ENCODE measurements around the gene NSD2. TPM values are rescaled to one million over a fixed set of nuclear protein-coding genes. Genes with fewer than 3 reads are reported as not detected.

NSD2 gene
- total and polyA plus RNA-seq, 7 donors, result 7.2 to 57.9 (median 36.0) TPM

GRCh38 chr4:1960170-1960825 is 89.1 kb downstream of the NSD2 start:
- intact Hi-C loops (cut with DNase I), result no loop called here
- Histone ChIP-seq H3K4me3 (no peak overlapping the region), H3K27ac (no peak overlapping the region), H3K27me3 (no peaks in the 10 kb centered on the region), H3K4me1 (no peaks in the 10 kb centered on the region), H3K36me3 (peaks cover 4 to 94% (median 35%) of the 10 kb centered on the region in 4 donors), H3K9me3 (no peaks in the 10 kb centered on the region)
- TF ChIP-seq EP300 (IDR thresholded peaks at IDR 0.05) (no peak), CTCF (IDR thresholded peaks at IDR 0.05) (no peak), POLR2A (IDR thresholded peaks at IDR 0.05) (no peak), POLR2AphosphoS5 (IDR thresholded peaks at IDR 0.05) (no peak)
- 82 to 87% methylated on average over 7 of the region's 7 CpGs for WGBS, 2 donors
- DNase-seq, result no peak

- no peak for DNase-seq
- peaks cover 0 to 88% (median 31%) of the 10 kb centered on the region in 4 donors for H3K36me3 ChIP-seq
- intact Hi-C loops (cut with DNase I), result no loop called here
- no peak overlapping the region for H3K27ac ChIP-seq
- no peaks in the 10 kb centered on the region for H3K9me3 ChIP-seq
- H3K4me3 ChIP-seq, result no peak overlapping the region
- H3K27me3 ChIP-seq, result no peaks in the 10 kb centered on the region
- WGBS, 2 donors, result 95 to 97% methylated on average over 15 of the region's 15 CpGs
- TF ChIP-seq POLR2A (IDR thresholded peaks at IDR 0.05), result no peak
- TF ChIP-seq POLR2AphosphoS5 (IDR thresholded peaks at IDR 0.05), result no peak
- no peak for TF ChIP-seq EP300 (IDR thresholded peaks at IDR 0.05)
- no peak for TF ChIP-seq CTCF (IDR thresholded peaks at IDR 0.05)
- H3K4me1 ChIP-seq, result no peaks in the 10 kb centered on the region
These were observed 89.8 kb downstream of the NSD2 start for GRCh38 chr4:1961038-1961437.

- 64 to 89% methylated on average over 4 of the region's 4 CpGs for WGBS, 2 donors
- no peak for TF ChIP-seq EP300 (IDR thresholded peaks at IDR 0.05)
- TF ChIP-seq CTCF (IDR thresholded peaks at IDR 0.05), result no peak
- no peak for TF ChIP-seq POLR2AphosphoS5 (IDR thresholded peaks at IDR 0.05)
- no peaks in the 10 kb centered on the region for H3K9me3 ChIP-seq
- no peak overlapping the region for H3K27ac ChIP-seq
- no peak overlapping the region for H3K4me3 ChIP-seq
- H3K27me3 ChIP-seq, result no peaks in the 10 kb centered on the region
- intact Hi-C loops (cut with DNase I), result no loop called here
- DNase-seq, result no peak
- H3K4me1 ChIP-seq, result no peaks in the 10 kb centered on the region
- H3K36me3 ChIP-seq, result peaks cover 0 to 83% (median 31%) of the 10 kb centered on the region in 4 donors
These were observed 90.4 kb downstream of the NSD2 start for GRCh38 chr4:1961563-1961962.

GRCh38 chr4:1962980-1963379 is 91.8 kb downstream of the NSD2 start:
- no peaks in the 10 kb centered on the region for H3K27me3 ChIP-seq
- no peaks in the 10 kb centered on the region for H3K9me3 ChIP-seq
- 97% methylated on average over 4 of the region's 4 CpGs for WGBS, 2 donors
- peaks cover 0 to 72% (median 27%) of the 10 kb centered on the region in 4 donors for H3K36me3 ChIP-seq
- H3K4me1 ChIP-seq, result no peaks in the 10 kb centered on the region
- no peak overlapping the region for H3K27ac ChIP-seq
- no peak for TF ChIP-seq EP300 (IDR thresholded peaks at IDR 0.05)
- TF ChIP-seq CTCF (IDR thresholded peaks at IDR 0.05), result no peak
- TF ChIP-seq POLR2A (IDR thresholded peaks at IDR 0.05), result no peak
- TF ChIP-seq POLR2AphosphoS5 (IDR thresholded peaks at IDR 0.05), result no peak
- no peak overlapping the region for H3K4me3 ChIP-seq
- DNase-seq, result no peak
- intact Hi-C loops (cut with DNase I), result no loop called here

- Histone ChIP-seq H3K4me3 (no peak overlapping the region), H3K4me1 (no peaks in the 10 kb centered on the region), H3K27me3 (no peaks in the 10 kb centered on the region), H3K36me3 (peaks cover 0 to 64% (median 18%) of the 10 kb centered on the region in 4 donors), H3K27ac (no peak overlapping the region), H3K9me3 (no peaks in the 10 kb centered on the region)
- TF ChIP-seq POLR2A (IDR thresholded peaks at IDR 0.05) (no peak), EP300 (IDR thresholded peaks at IDR 0.05) (no peak)
- intact Hi-C loops (cut with DNase I), result no loop called here
- WGBS, 2 donors, result 78 to 90% methylated on average over 6 of the region's 6 CpGs
- peak; percentile 13 for DNase-seq
These were observed 93.2 kb downstream of the NSD2 start for GRCh38 chr4:1964443-1964842.

Data from sigmoid colon (tissue), 7 donors.